HepG2 (cell line): ENCODE data around the gene TEKT5. TPM values are rescaled to one million over a fixed set of nuclear protein-coding genes. Genes with fewer than 3 reads are reported as not detected.

Experiments used
- AHDC1 ChIP-seq: sonication (generic); formaldehyde crosslinking; IDR thresholded peaks from 2 replicates; pipeline ENCODE4 v1.5.1; 2020; ENCODE audit warnings: mild to moderate bottlenecking, missing genetic modification reagents, borderline replicate concordance
- FOXK1 ChIP-seq: sonication (generic); formaldehyde crosslinking; IDR thresholded peaks from 2 replicates; pipeline ENCODE4 v1.4.0; 2020; ENCODE audit warnings: low read depth, missing genetic modification reagents, borderline replicate concordance
- GABPB1 ChIP-seq: IDR thresholded peaks from 2 replicates; pipeline ENCODE4 v1.6.1; 2016; ENCODE audit warnings: mild to moderate bottlenecking, missing genetic modification reagents, moderate library complexity, missing compliant biosample characterization
- HOXA5 ChIP-seq: sonication (generic); formaldehyde crosslinking; IDR thresholded peaks from 2 replicates; pipeline ENCODE4 v1.4.0; 2020; ENCODE audit warnings: missing genetic modification reagents
- IRX3 ChIP-seq: sonication (generic); formaldehyde crosslinking; IDR thresholded peaks from 2 replicates; pipeline ENCODE4 v1.8.1; 2023; ENCODE audit warnings: mild to moderate bottlenecking, low read depth, missing genetic modification reagents, borderline replicate concordance
- KDM1A ChIP-seq: IDR thresholded peaks from 2 replicates; pipeline ENCODE4 v1.6.1; 2016; ENCODE audit warnings: missing compliant biosample characterization
- SETDB1 ChIP-seq: sonication (generic); formaldehyde crosslinking; IDR thresholded peaks from 2 replicates; pipeline ENCODE4 v1.5.1; 2020; ENCODE audit warnings: missing genetic modification reagents, mild to moderate bottlenecking, borderline replicate concordance
- SP4 ChIP-seq: sonication (generic); formaldehyde crosslinking; IDR thresholded peaks from 2 replicates; pipeline ENCODE4 v1.8.1; 2023; ENCODE audit warnings: mild to moderate bottlenecking, missing genetic modification reagents
- SSRP1 ChIP-seq: IDR thresholded peaks from 2 replicates; pipeline ENCODE4 v1.6.1; 2016; ENCODE audit warnings: control low read depth
- TAF1 ChIP-seq: sonication (generic); formaldehyde crosslinking; IDR thresholded peaks from 2 replicates; pipeline ENCODE4 v1.4.0; 2020; ENCODE audit warnings: missing genetic modification reagents
- TEF ChIP-seq: sonication (generic); formaldehyde crosslinking; IDR thresholded peaks from 2 replicates; pipeline ENCODE4 v1.5.0; 2020; ENCODE audit warnings: missing genetic modification reagents
- ZFP90 ChIP-seq: sonication (generic); formaldehyde crosslinking; IDR thresholded peaks from 2 replicates; pipeline ENCODE4 v1.8.0; 2022; ENCODE audit warnings: missing genetic modification reagents, mild to moderate bottlenecking, inconsistent platforms, borderline replicate concordance
- ZNF609 ChIP-seq: sonication (generic); formaldehyde crosslinking; IDR thresholded peaks from 2 replicates; pipeline ENCODE4 v1.4.0; 2020; ENCODE audit warnings: mild to moderate bottlenecking, missing genetic modification reagents, borderline replicate concordance
- ZNF766 ChIP-seq: sonication (generic); formaldehyde crosslinking; IDR thresholded peaks from 2 replicates; pipeline ENCODE4 v1.5.0; 2020; ENCODE audit warnings: missing genetic modification reagents, borderline replicate concordance
- polyA plus RNA-seq, 8 experiments: library from polyadenylated mRNA; depleted of rRNA in 3 of 8; stranded (reverse) in 7 of 8; unstranded in 1 of 8; fragments of >200 nt; fragmentation: Illumina TruSeq in 4 of 8; extraction: Trizol in 4 of 8; gene quantifications; 2 replicates each; pipeline versions ENCODE4 v1.2.1 to v1.2.3, GENCODE V29; 2011 to 2016; ENCODE audit warnings: low read depth in 4 of 8, missing spikeins in 1 of 8, mixed read lengths in 1 of 8; ENCODE audit not compliant: insufficient read depth in 1 of 8
- total RNA-seq, 5 experiments: library from RNA; depleted of rRNA; stranded (reverse); fragments of >200 nt; fragmentation: Illumina TruSeq; extraction: Trizol; gene quantifications; 2 replicates each; pipeline ENCODE4 v1.2.3, GENCODE V29; 2016; ENCODE audit warnings: low read depth in 1 of 5
- TF ChIP-seq, protein P1 (sequence below): sonication (generic); formaldehyde crosslinking; IDR thresholded peaks from 2 replicates; pipeline ENCODE4 v1.5.0; 2020; ENCODE audit warnings: missing genetic modification reagents, mild to moderate bottlenecking, borderline replicate concordance

The TEKT5 gene
- total and polyA plus RNA-seq, 2 of the 13 experiments (the other 11 are each of a cell fraction or from before 2014, with no cell fraction given): 0.16 TPM; not detected in 1

DNA sequence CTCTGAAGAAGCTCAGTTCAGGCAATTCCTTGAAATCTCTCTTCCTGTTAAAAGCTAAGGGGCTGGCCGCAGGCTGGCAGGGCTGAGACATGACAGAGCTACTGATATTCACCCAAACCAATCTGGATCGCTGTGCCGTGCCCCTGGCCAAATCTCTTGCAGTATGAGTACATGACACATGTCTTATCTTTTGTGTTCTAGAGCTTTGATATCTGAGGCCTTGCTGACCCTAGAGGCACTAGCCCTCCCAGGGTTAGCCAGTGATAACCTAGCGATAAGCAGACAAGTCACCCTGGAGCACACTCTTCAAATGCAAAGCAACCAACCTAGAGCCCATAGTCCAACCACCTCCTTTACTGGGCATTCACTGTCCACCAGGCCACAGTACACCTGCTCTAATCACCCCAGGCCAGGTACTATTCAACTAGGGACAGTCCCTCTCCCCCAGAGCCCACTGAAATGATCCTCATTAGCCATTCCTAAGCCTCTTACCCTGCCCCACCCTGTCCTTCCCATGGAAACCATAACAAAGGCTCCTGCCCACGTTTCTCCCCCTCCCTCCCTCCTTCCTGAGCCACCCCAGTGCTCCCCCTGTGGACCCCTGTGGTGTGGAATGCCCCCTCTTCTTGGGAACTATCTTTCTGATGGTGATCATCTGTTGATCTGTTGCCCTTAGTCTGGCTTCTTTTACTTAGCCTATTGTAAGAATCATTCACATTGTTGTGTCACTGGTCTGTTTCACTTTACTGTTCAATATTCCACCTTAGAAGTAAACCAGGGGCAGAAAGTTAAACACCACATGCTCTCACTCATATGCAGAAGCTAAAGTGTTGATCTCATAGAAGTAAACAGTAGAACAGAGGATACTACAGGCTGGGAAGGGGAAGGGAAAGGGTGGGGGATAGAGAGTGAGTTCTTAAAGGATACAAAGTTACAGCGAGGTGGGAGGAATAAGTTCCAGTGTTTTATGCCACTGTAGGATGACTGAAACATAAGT lies 52.5 kb downstream of the TEKT5 start (continued):
- TF ChIP-seq AHDC1 (CRISPR knock-in tag) (no peak), TEF (CRISPR knock-in tag) (no peak), ZNF766 (CRISPR knock-in tag) (0 out of 2 replicates have a peak, but pooled peaks have one; percentile 51), SETDB1 (CRISPR knock-in tag) (no peak), SSRP1 (CRISPR knock-in tag) (0 out of 2 replicates have a peak, but pooled peaks have one; percentile 82), HOXA5 (CRISPR knock-in tag) (no peak; the same call in 1 of the 2 replicates), FOXK1 (CRISPR knock-in tag) (no peak), IRX3 (CRISPR knock-in tag) (no peak), KDM1A (CRISPR knock-in tag) (0 out of 2 replicates have a peak, but pooled peaks have one; percentile 24), ZFP90 (CRISPR knock-in tag) (no peak), GABPB1 (no peak), ZNF609 (CRISPR knock-in tag) (peak; percentile 80), TAF1 (no peak), SP4 (CRISPR knock-in tag) (no peak)
- TF ChIP-seq, protein P1, sequence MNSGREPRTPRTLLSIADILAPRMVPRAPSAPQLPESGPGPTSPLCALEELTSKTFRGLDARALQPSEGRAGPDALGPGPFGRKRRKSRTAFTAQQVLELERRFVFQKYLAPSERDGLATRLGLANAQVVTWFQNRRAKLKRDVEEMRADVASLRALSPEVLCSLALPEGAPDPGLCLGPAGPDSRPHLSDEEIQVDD (CRISPR knock-in tag): 0 out of 2 replicates have a peak, but pooled peaks have one; percentile 11
